PFSK-1 (cell line): ENCODE results near the gene C12orf54.

Experiments used
- POLR2AphosphoS5 ChIP-seq: IDR thresholded peaks from 2 replicates; pipeline ENCODE4 v1.6.1; 2012; ENCODE audit warnings: low read depth, mild to moderate bottlenecking, control low read depth, low read length, moderate library complexity
- TAF1 ChIP-seq: IDR thresholded peaks from 2 replicates; pipeline ENCODE4 v1.6.1; 2012; ENCODE audit warnings: low read length, control low read depth, borderline replicate concordance; ENCODE audit not compliant: insufficient read depth

- TF ChIP-seq POLR2AphosphoS5, result no peak
- no peak for TF ChIP-seq TAF1
These were observed at the start of gene C12orf54 for GRCh38 chr12:48482198-48482597.
